Heart left ventricle (tissue), 16 donors: ENCODE results near the gene PCDHGA3. TPM values are rescaled to one million over a fixed set of nuclear protein-coding genes. Genes with fewer than 3 reads are reported as not detected.
A peak's percentile ranks its signal among the peaks of the same experiment; 100 is the strongest.

ENCODE experiments used
- ATAC-seq, 4 donors: fragments of 200-7000 bp; cut with Tn5 transposase; one replicate each; pipeline ENCODE4 v1.9.1; 2020 to 2022; ENCODE audit warnings: moderate library complexity in 4 of 4, mild to moderate bottlenecking in 3 of 4, moderate number of reproducible peaks in 1 of 4
- DNase-seq, 5 donors: peaks; one replicate each; pipeline ENCODE4 v3.0.0-alpha.2; 2020
- H3K27ac ChIP-seq, 12 donors: fragments of 200-600 bp; sonication (generic) in 4 of 12; one replicate each; pipeline versions ENCODE4 v1.5.0 to v1.8.0; 2016 to 2022; ENCODE audit warnings: mild to moderate bottlenecking in 2 of 12
- H3K27me3 ChIP-seq, 9 donors: fragments of 200-600 bp; sonication (generic) in 2 of 9; one replicate each; pipeline versions ENCODE4 v1.5.1 to v1.8.0; 2016 to 2022; ENCODE audit warnings: mild to moderate bottlenecking in 3 of 9
- H3K36me3 ChIP-seq, 9 donors: fragments of 200-600 bp; sonication (generic) in 2 of 9; one replicate each; pipeline versions ENCODE4 v1.5.0 to v1.8.0; 2018 to 2022; ENCODE audit warnings: mild to moderate bottlenecking in 2 of 9
- H3K4me1 ChIP-seq, 12 donors: fragments of 200-600 bp; sonication (generic) in 4 of 12; one replicate each; pipeline versions ENCODE4 v1.5.0 to v1.8.0; 2016 to 2022; ENCODE audit warnings: mild to moderate bottlenecking in 3 of 12
- H3K4me3 ChIP-seq, 12 donors: fragments of 200-600 bp; sonication (generic) in 4 of 12; one replicate each; pipeline versions ENCODE4 v1.5.0 to v1.8.0; 2017 to 2022; ENCODE audit warnings: mild to moderate bottlenecking in 9 of 12, moderate library complexity in 4 of 12
- H3K9me3 ChIP-seq, 12 donors: fragments of 200-600 bp; sonication (generic) in 4 of 12; one replicate each; pipeline versions ENCODE4 v1.5.0 to v1.8.0; 2016 to 2022; ENCODE audit warnings: mild to moderate bottlenecking in 1 of 12
- POLR2A ChIP-seq, 2 donors: fragments of 450-650 bp; IDR thresholded peaks; one replicate each; pipeline ENCODE4 v1.6.1; 2017; ENCODE audit warnings: antibody characterized with exemption in 2 of 2, mild to moderate bottlenecking in 2 of 2, moderate library complexity in 2 of 2
- WGBS, 4 donors: extraction: QIAGEN DNeasy Blood & Tissue Kit in 2 of 4; methylation state at CpG; one replicate each; pipeline versions ENCODE4 v1.1.5 to v1.1.7; 2013 to 2018; 5-methylcytosine and 5-hydroxymethylcytosine counted together
- intact Hi-C, 10 donors: fragments of 100-400 bp; cut with DNase I; formaldehyde crosslinking; loops; one replicate each; pipeline versions ENCODE4 v1.11.1 to v1.14.2; 2022
- polyA plus RNA-seq, 2 donors: library from polyadenylated mRNA; stranded (reverse); fragments of 200-250 nt; gene quantifications; one replicate each; pipeline ENCODE4 v1.2.3, GENCODE V29; 2013
- total RNA-seq, 9 donors: library from RNA; depleted of rRNA in 2 of 9; stranded (reverse); fragments of >200 nt in 2 of 9; fragmentation: NEBNext Ultra II Directional in 3 of 9; extraction: Animal tissue kit (Norgen Biotek cat#: 25700) in 3 of 9; gene quantifications; one replicate each; pipeline versions ENCODE4 v1.1.0 to v1.2.4, GENCODE V29; 2016 to 2023
- TF ChIP-seq, protein P1 (sequence below), 12 donors: fragments of 200-600 bp; sonication (generic) in 4 of 12; IDR thresholded peaks; one replicate each; pipeline versions ENCODE4 v1.5.0 to v1.8.0; 2018 to 2022; ENCODE audit warnings: antibody characterized with exemption in 12 of 12, mild to moderate bottlenecking in 5 of 12
- donor health status: ischemic (EF 13 %, LVEDD 7.1; RV severe dilation, severe dysfunction).
- donor health status: healthy with polysubstance abuse.
- donor health status: DM: no; HTN: yes; CAD: no.
- donor health status: DM: no; HTN: no; CAD: no.
- donor health status: ischemic (EF 25% LVEDD 6.9; RV normal size, moderate dysfunction).
- donor health status: ischemic (EF 25% LVEDD 5.7; RV mildly dilated, moderate dysfunction).
- donor health status: healthy.
- donor health status: DM: yes; HTN: yes; CAD: no.
- donor health status: ischemic (EF 35%, LVEDD 5.7; RV mildly dilated, moderate dysfunction).
- donor health status: nonischemic (EF 11% LVEDD 7.7; RV severe dilation, severe dysfunction).
- donor health status: DM: yes; HTN: yes; CAD: no.
- donor health status: PGD.
- donor health status: ischemic (EF 29% LVEDD 5.4; RV normal size, mild dysfunction).
- donor health status: nonischemic (EF 23%, LVEDD 6.1; RV moderate dilation, normal function).

The PCDHGA3 gene
- total and polyA plus RNA-seq, 11 donors = 3.5 to 27.2 (median 13.3) TPM

DNA sequence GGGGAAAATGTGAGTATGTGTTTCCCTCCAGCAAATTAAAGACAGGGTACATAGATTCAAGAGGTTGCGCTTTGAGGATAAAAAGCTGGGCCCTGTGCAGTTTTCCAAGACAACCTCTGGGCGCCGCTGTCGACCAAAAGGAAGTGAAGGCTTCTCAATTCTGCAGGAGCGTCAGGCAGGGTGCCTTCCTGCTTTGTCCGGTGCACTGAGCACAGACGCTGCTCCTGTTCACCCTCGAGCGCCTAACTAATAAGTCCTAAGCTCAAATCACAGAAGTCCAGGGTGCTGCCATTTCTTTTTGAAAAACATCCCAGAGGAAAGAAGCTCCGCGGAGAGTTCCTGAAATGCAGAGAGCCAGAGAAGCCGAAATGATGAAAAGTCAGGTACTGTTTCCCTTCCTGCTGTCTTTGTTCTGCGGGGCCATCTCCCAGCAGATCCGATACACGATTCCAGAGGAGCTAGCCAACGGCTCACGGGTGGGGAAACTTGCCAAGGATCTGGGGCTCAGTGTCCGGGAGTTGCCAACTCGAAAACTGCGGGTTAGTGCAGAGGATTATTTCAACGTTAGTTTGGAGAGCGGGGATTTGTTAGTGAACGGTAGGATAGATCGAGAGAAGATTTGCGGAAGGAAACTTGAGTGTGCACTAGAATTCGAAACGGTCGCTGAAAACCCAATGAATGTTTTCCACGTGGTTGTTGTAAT is 6.4 kb downstream of the PCDHGA3 start, which contains the start of gene PCDHGB1:
Gene PCDHGB1 (plus strand): TSS at position 183 of the 703 bp plus-strand sequence. CDS start 162 bp downstream, at position 345.
- intact Hi-C loops = loop anchor here in 2 of 10 donors (10.0 kb wide), 2 partner anchors 55 to 175 kb away; partner anchors contain the start of genes PCDHGA9 (in 1 of the 2) and PCDHGB6 (in 1 of the 2)
- TF ChIP-seq, protein P1, sequence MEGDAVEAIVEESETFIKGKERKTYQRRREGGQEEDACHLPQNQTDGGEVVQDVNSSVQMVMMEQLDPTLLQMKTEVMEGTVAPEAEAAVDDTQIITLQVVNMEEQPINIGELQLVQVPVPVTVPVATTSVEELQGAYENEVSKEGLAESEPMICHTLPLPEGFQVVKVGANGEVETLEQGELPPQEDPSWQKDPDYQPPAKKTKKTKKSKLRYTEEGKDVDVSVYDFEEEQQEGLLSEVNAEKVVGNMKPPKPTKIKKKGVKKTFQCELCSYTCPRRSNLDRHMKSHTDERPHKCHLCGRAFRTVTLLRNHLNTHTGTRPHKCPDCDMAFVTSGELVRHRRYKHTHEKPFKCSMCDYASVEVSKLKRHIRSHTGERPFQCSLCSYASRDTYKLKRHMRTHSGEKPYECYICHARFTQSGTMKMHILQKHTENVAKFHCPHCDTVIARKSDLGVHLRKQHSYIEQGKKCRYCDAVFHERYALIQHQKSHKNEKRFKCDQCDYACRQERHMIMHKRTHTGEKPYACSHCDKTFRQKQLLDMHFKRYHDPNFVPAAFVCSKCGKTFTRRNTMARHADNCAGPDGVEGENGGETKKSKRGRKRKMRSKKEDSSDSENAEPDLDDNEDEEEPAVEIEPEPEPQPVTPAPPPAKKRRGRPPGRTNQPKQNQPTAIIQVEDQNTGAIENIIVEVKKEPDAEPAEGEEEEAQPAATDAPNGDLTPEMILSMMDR (IDR thresholded peaks at IDR 0.05) = peak; percentile 31 to 70 (median 49)
- TF ChIP-seq POLR2A (IDR thresholded peaks at IDR 0.05) = no peak

DNA sequence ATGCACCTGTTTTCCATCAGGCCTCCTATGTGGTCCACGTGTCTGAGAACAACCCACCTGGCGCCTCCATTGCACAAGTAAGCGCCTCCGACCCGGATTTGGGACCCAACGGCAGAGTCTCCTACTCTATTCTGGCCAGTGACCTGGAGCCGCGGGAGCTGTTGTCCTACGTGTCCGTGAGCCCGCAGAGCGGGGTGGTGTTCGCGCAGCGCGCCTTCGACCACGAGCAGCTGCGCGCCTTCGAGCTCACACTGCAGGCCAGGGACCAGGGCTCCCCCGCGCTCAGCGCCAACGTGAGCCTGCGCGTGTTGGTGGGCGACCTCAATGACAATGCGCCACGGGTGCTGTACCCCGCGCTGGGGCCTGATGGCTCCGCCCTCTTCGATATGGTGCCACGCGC is 8.0 kb downstream of the PCDHGA3 start:
- peaks cover 0 to 21% (median 0%) of the 10 kb centered on the region in 9 donors for H3K27me3 ChIP-seq
- TF ChIP-seq, protein P1 (IDR thresholded peaks at IDR 0.05) = no peak
- no peak for TF ChIP-seq POLR2A (IDR thresholded peaks at IDR 0.05)
- intact Hi-C loops = loop anchor here in 1 of 10 donors (10.0 kb wide), 1 partner anchor 173 kb away; no protein-coding TSS in a partner anchor
- H3K4me1 ChIP-seq = peaks cover 0 to 22% (median 2%) of the 10 kb centered on the region in 12 donors
- peaks cover 0 to 97% (median 45%) of the 10 kb centered on the region in 12 donors for H3K9me3 ChIP-seq
- DNase-seq (no peak), ATAC-seq (no peak)
- WGBS, 4 donors = 34 to 61% (median 49%) methylated on average over 11 to 35 of the region's 36 CpGs
- no peak overlapping the region for H3K4me3 ChIP-seq
- H3K36me3 ChIP-seq = peaks cover 0 to 24% (median 0%) of the 10 kb centered on the region in 9 donors
- H3K27ac ChIP-seq = no peak overlapping the region

More for the DNA sequence above, 6.4 kb downstream of the PCDHGA3 start, which contains the start of gene PCDHGB1:
- Histone ChIP-seq H3K27ac (peak within 1 kb of the TSS in 2 of 12 donors; percentile 30 to 41), H3K9me3 (peaks cover 0 to 94% (median 36%) of the 10 kb centered on the region in 12 donors), H3K36me3 (peaks cover 0 to 16% (median 0%) of the 10 kb centered on the region in 9 donors), H3K4me3 (peak within 1 kb of the TSS in 9 of 12 donors; percentile 17 to 39 (median 31)), H3K4me1 (peaks cover 0 to 19% (median 2%) of the 10 kb centered on the region in 12 donors), H3K27me3 (peaks cover 0 to 21% (median 0%) of the 10 kb centered on the region in 9 donors)
- WGBS, 4 donors = 20 to 36% (median 27%) methylated on average over 29 of the region's 29 CpGs
- DNase-seq (peak in 3 of 5 donors; percentile 52 to 71 (median 70)), ATAC-seq (peak; percentile 71 to 83 (median 80))

DNA sequence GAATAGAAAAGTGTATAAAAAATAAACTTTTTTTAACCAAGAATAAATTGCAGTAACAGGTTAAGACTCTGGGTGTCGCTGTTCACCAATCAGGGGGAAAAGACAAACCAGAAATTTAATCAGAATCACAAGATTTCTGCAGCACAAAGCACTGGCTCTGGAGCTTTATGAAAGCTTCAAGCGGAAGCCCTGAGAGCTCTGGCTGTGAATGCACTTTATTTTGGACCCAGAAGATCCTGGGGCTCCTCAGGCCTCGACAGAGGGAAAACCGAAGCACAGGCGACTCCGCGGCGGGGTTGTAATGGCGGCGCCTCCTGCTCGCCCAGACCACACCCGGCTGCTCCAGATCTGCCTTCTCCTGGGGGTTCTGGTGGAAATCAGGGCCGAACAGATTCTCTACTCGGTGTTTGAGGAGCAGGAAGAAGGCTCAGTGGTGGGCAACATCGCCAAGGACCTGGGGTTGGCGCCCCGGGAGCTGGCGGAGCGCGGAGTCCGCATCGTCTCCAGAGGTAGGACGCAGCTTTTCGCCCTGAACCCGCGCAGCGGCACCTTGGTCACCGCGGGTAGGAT is 11.4 kb downstream of the PCDHGA3 start, which contains the start of gene PCDHGA4:
Gene PCDHGA4 (plus strand): TSS at position 122 of the 570 bp plus-strand sequence. CDS start 87 bp downstream, at position 209.
- H3K36me3 ChIP-seq = peaks cover 0 to 27% (median 0%) of the 10 kb centered on the region in 9 donors
- DNase-seq (no peak), ATAC-seq (peak in 1 of 4 donors; percentile 17)
- 19 to 29% (median 21%) methylated on average over 25 to 29 of the region's 29 CpGs for WGBS, 4 donors
- peaks cover 0 to 98% (median 70%) of the 10 kb centered on the region in 12 donors for H3K9me3 ChIP-seq
- intact Hi-C loops = loop anchor here in 1 of 10 donors (10.0 kb wide), 1 partner anchor 170 kb away; no protein-coding TSS in a partner anchor
- TF ChIP-seq, protein P1 (IDR thresholded peaks at IDR 0.05) = peak; percentile 23 to 64 (median 44)
- no peak for TF ChIP-seq POLR2A (IDR thresholded peaks at IDR 0.05)
- H3K4me1 ChIP-seq = peaks cover 0 to 22% (median 0%) of the 10 kb centered on the region in 12 donors
- peaks cover 0 to 20% (median 0%) of the 10 kb centered on the region in 9 donors for H3K27me3 ChIP-seq
- H3K4me3 ChIP-seq = peak within 1 kb of the TSS in 10 of 12 donors; percentile 5 to 42 (median 34)
- no peak within 1 kb of the TSS for H3K27ac ChIP-seq
